Hematopoietic multipotent progenitor cell treated with erythropoietin and hydrocortisone succinate and interleukin-3 and kit ligand, for 8 days (in vitro differentiated cells): ENCODE data around the gene IPO5.
"Not testable (repeated sequence)": the region's sequence is repeated elsewhere in the genome, so short reads cannot be mapped to it uniquely, and the experiment has no call there.

Source experiments
- DNase-seq: peaks from one replicate; pipeline ENCODE4 v3.0.0-alpha.2; 2015

IPO5 gene

GRCh38 chr13:97951376-97951775 is 2.1 kb upstream of the IPO5 start:
- no peak for DNase-seq

GRCh38 chr13:97952831-97953230 is 644 bp upstream of the IPO5 start:
- DNase-seq, result not testable (repeated sequence)

GRCh38 chr13:97961340-97961739 is 7.9 kb downstream of the IPO5 start:
- no peak for DNase-seq

GRCh38 chr13:97962887-97963286 is 9.4 kb downstream of the IPO5 start:
- DNase-seq, result no peak

- DNase-seq, result no peak
Measured at GRCh38 chr13:97967226-97967625, 13.8 kb downstream of the IPO5 start.

- DNase-seq, result no peak
Measured at GRCh38 chr13:97967948-97968347, 14.5 kb downstream of the IPO5 start.

- no peak for DNase-seq
Measured at GRCh38 chr13:97971519-97971918, 18.0 kb downstream of the IPO5 start.

- DNase-seq, result no peak
Measured at GRCh38 chr13:97974773-97975172, 21.3 kb downstream of the IPO5 start.

- no peak for DNase-seq
Measured at GRCh38 chr13:97975280-97975847, 21.9 kb downstream of the IPO5 start.

GRCh38 chr13:97975848-97976609 is 22.6 kb downstream of the IPO5 start:
- peak; percentile 90 for DNase-seq

GRCh38 chr13:97976610-97977521 is 23.4 kb downstream of the IPO5 start:
- peak; percentile 27 for DNase-seq

GRCh38 chr13:97977982-97978381 is 24.5 kb downstream of the IPO5 start:
- DNase-seq, result no peak

GRCh38 chr13:97978651-97979050 is 25.2 kb downstream of the IPO5 start:
- peak; percentile 19 for DNase-seq

GRCh38 chr13:97979051-97979450 is 25.6 kb downstream of the IPO5 start:
- DNase-seq, result no peak

GRCh38 chr13:97979556-97979955 is 26.1 kb downstream of the IPO5 start:
- DNase-seq, result no peak

GRCh38 chr13:97982286-97982685 is 28.8 kb downstream of the IPO5 start:
- DNase-seq, result no peak

GRCh38 chr13:97986835-97987234 is 33.4 kb downstream of the IPO5 start:
- no peak for DNase-seq

- no peak for DNase-seq
Measured at GRCh38 chr13:97999653-98000052, 46.2 kb downstream of the IPO5 start.

GRCh38 chr13:98004107-98004506 is 50.6 kb downstream of the IPO5 start:
- DNase-seq, result no peak

GRCh38 chr13:98004997-98005396 is 51.5 kb downstream of the IPO5 start:
- DNase-seq, result not testable (repeated sequence)

GRCh38 chr13:98007001-98007400 is 53.5 kb downstream of the IPO5 start:
- no peak for DNase-seq

GRCh38 chr13:98013241-98013640 is 59.8 kb downstream of the IPO5 start:
- DNase-seq, result no peak

- DNase-seq, result no peak
Measured at GRCh38 chr13:98014766-98015165, 61.3 kb downstream of the IPO5 start.

GRCh38 chr13:98018293-98018692 is 64.8 kb downstream of the IPO5 start:
- no peak for DNase-seq
